GM12872 (cell line): ENCODE results near the gene SMIM45.

Experiments
- CTCF ChIP-seq: IDR thresholded peaks from 3 replicates; pipeline ENCODE4 v1.5.1; 2011; ENCODE audit warnings: low read depth, mild to moderate bottlenecking, low read length, moderate library complexity; ENCODE audit not compliant: insufficient read depth

The SMIM45 gene

DNA sequence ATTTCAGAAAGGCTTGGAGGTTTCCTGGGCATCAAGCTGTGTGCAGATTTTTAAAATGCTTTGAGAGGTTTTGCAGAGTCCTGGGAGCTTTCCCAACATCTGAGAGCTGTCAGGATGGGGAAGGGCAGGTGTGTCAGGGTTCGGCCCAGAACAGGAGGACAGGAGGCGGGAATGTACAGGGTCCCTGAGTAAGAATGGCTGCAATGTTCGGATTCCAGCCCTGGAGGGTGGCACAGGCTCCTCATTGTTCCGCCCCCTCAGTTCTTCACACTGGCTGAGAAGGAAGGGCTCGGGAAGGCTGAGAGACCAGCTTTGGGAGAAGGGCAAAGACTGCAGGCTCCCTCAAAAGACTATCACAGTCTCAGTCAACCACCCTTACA is 12.2 kb downstream of the SMIM45 start:
- TF ChIP-seq CTCF: no peak

- no peak for TF ChIP-seq CTCF
These were observed 14.3 kb downstream of the SMIM45 start for GRCh38 chr22:41966225-41966606.

DNA sequence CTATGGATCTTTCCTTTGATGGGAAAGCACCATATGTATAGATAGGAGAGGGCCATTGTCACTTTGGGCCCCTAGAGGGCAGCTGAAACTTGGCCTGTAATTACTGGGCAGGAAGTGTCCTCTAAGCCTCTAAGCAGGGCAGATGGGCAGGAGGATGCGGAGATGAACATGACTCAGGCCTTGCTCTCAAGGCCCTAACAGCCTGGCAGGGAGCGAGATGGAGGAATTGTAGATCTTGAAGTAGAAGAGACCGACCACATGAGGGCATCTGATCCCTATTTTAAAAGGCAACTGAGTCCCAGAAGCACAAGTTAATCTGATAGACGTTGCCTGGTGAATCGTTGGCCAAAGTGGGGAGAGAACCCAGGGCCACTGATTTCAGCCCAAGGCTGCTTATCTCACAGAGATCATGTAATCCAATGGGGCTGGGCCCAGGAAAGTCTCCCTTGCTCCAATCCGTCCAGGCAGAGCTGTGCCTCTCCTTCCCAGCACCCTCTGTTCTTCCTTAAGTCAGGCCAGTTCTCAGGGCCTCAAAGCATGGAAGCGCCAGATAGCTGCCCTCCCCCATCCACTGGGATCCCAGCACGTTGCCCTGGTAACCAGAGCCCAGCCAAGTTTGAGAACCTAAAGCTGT is 14.8 kb downstream of the SMIM45 start:
- peak; percentile 61 for TF ChIP-seq CTCF

GRCh38 chr22:41968601-41969000 is 16.7 kb downstream of the SMIM45 start:
- TF ChIP-seq CTCF: no peak

- no peak for TF ChIP-seq CTCF
These were observed 17.2 kb downstream of the SMIM45 start, which contains the start of gene SEPTIN3 for GRCh38 chr22:41969110-41969646. SEPTIN3 (plus strand) TSS chr22:41969443; CDS start chr22:41971493, 2,050 bp downstream.

GRCh38 chr22:41970601-41971000 is 18.7 kb downstream of the SMIM45 start:
- TF ChIP-seq CTCF: no peak

DNA sequence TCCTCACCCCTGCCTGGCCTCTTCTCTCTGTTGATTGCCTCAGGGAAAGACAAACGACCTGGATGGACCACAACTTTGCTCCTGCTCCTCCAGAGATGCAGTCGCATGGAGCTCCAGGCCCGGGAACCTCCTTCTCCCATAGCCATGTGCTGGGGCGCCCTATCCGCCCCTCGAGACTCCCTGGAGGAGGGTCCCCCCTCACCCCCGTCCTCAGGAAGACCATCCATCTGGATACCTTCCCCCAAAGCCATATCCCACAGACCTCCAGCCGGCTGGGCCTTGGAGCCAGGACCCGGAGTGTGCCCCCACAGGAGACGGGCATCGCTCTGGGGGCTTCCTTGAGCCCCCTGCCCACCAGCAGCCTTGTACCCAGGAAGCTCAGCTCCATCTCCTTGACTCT is 19.5 kb downstream of the SMIM45 start:
- no peak for TF ChIP-seq CTCF
